Fibroblast of the aortic adventitia (primary cell): ENCODE data around the gene XYLB. TPM values are rescaled to one million over a fixed set of nuclear protein-coding genes. Genes with fewer than 3 reads are reported as not detected.

Source experiments
- DNase-seq: peaks from one replicate; pipeline ENCODE4 v3.0.0-alpha.2; 2010; ENCODE audit warnings: low read depth
- H3K4me3 ChIP-seq: 2 replicates; pipeline ENCODE4 v1.5.1; 2011; ENCODE audit warnings: low read depth, mild to moderate bottlenecking, control low read depth, low read length, moderate library complexity
- CTCF ChIP-seq: IDR thresholded peaks from 2 replicates; pipeline ENCODE4 v1.5.1; 2011; ENCODE audit warnings: mild to moderate bottlenecking, low read length, control low read depth, inconsistent platforms; ENCODE audit not compliant: insufficient read depth
- total RNA-seq: library from RNA; depleted of rRNA; stranded (reverse); fragments of >200 nt; gene quantifications from 2 replicates; pipeline ENCODE4 v1.2.3, GENCODE V29; 2012; ENCODE audit warnings: low replicate concordance

The XYLB gene
- total RNA-seq, 1 donor: 12.2 TPM

- TF ChIP-seq CTCF: no peak
- DNase-seq: no peak
- no peak overlapping the region for H3K4me3 ChIP-seq
Observed at GRCh38 chr3:38369186-38369585, 22.6 kb downstream of the XYLB start.

DNA sequence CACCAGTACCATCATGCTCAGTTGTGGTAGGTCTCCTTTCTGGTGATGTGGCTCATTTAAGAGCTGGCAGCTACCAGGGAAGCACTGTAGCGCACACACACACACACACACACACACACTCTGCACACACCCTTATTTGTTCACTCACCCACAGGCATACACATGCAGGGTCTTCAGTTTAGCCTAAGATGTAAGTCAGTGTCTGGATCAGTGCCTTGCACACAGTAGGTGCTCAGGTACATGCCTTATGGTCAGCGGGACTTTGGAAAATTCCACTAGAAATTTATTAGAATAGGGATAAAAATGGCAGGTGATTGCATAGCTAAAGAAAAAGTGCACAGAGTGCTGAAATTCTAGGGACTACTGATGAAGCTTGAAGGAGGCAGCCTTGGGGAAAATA lies 23.6 kb downstream of the XYLB start:
- no peak for TF ChIP-seq CTCF
- DNase-seq: no peak
- no peak overlapping the region for H3K4me3 ChIP-seq

DNA sequence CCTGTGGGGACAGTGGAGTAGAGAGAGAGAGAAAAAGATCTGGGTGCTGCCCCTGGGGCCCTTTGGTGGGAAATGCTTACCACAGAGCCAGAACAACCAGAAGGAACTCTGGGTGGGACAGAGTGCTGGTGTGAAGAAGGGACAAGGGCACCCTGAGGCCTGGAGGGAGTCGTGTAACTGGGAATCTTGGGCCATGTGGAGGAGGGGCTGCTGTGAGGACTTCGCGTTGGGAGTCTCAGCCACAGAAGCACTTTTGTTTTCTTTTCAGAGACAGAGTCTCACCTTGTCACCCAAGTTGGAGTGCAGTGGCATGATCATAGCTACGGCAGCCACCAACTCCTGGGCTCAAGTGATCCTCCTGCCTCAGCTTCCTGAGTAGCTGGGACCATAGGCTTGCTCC lies 24.3 kb downstream of the XYLB start:
- no peak overlapping the region for H3K4me3 ChIP-seq
- no peak for DNase-seq
- no peak for TF ChIP-seq CTCF

DNA sequence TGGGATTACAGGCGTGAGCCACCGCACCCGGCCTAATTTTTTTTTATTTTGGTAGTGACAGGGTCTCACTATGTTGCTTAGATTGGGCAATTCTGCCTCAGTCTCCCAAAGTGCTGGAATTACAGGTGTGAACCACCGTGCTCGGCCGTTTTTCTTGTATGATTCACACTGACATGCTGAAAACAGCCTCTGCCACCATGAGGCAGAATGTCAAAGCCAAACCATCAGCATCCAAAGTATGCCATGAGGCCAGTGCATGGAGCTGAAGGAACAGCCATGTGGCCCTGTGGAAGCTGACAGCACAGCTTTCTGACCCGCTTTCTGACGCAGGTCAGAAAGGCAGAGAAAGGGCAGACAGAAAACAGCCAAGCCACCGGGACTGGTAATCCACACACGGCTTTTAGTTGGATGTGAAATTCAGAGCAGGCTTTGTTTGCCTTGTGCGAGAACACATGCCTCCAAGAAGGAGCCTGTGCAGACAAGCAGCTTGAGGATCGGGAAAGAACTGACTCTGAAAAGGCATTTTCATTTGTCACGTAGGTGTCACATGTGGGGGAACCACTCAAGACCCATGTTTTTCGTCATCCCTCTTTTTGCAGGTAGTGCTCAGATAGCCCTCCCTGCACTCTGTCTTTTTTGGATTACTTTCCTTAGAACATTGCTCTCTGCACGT lies 25.1 kb downstream of the XYLB start:
- no peak overlapping the region for H3K4me3 ChIP-seq
- TF ChIP-seq CTCF: no peak
- no peak for DNase-seq

- no peak for TF ChIP-seq CTCF
- no peak overlapping the region for H3K4me3 ChIP-seq
- no peak for DNase-seq
Observed at GRCh38 chr3:38372214-38372601, 25.6 kb downstream of the XYLB start.

DNA sequence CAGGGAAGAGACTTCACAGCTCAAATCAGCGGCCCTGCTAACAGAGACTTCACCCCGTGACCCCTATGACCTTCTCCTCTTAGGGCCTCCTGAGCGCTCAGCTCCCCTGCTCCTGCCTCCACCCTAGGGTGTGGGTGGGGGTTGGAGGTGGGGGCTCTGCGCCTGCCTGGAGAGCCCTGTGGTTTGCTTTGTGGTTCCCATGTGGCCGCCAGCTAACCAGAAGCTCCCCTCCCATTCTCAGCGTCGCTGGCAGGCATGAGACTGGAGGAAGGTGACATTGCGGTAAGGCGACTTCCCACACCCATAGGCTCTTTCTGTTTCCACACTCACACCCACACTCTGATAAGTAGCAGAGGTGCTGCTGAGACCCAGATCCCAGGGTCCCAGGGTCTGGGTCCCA lies 27.6 kb downstream of the XYLB start:
- no peak for TF ChIP-seq CTCF
- no peak overlapping the region for H3K4me3 ChIP-seq
- DNase-seq: no peak

DNA sequence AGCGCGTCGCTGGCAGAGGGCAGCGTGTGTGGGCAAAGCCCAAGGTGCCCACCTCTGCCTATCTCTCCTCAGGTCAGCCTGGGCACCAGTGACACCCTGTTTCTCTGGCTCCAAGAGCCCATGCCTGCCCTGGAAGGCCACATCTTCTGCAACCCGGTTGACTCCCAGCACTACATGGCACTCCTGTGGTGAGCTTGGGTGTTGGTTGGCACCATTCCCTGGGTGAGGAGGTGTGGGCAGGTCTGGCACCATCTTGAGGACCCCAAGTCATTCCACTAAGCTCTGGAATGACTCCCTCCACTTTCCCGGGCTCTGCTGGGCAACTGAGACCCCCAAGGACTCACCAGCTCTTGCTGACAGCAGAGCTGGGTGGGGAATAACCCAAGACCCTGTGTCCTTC lies 28.5 kb downstream of the XYLB start:
- TF ChIP-seq CTCF: no peak
- no peak for DNase-seq
- no peak overlapping the region for H3K4me3 ChIP-seq
